GM21717 (cell line): ENCODE results near the gene FLT3LG.
"Not testable (repeated sequence)": the region's sequence is repeated elsewhere in the genome, so short reads cannot be mapped to it uniquely, and the experiment has no call there.

Experiments
- ATAC-seq: cut with Tn5 transposase; IDR thresholded peaks from one replicate; pipeline ENCODE4 v1.9.1; 2021; ENCODE audit warnings: mild to moderate bottlenecking, moderate library complexity; ENCODE audit not compliant: unreplicated experiment

The FLT3LG gene

DNA sequence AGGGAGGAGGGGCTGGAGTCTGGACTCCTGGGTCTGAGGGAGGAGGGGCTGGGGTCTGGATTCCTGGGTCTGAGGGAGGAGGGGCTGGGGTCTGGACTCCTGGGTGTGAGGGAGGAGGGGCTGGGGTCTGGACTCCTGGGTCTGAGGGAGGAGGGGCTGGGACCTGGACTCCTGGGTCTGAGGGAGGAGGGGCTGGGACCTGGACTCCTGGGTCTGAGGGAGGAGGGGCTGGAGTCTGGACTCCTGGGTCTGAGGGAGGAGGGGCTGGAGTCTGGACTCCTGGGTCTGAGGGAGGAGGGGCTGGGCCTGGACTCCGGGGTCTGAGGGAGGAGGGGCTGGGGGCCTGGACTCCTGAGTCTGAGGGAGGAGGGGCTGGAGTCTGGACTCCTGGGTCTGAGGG lies 12.9 kb upstream of the FLT3LG start:
- ATAC-seq, result not testable (repeated sequence)

DNA sequence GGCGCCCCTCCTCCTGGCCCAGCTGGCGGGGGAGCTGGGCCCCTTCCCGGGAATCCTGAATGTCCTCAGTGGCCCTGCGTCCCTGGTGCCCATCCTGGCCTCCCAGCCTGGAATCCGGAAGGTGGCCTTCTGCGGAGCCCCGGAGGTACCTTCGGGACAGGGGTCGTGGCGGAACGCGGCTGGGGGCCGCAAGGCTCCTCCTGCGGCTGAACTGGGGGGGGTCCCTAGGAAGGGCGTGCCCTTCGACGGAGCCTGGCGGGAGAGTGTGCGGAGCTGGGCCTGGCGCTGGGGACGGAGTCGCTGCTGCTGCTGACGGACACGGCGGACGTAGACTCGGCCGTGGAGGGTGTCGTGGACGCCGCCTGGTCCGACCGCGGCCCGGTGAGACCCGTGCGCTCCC lies 12.4 kb upstream of the FLT3LG start:
- no peak for ATAC-seq

GRCh38 chr19:49462492-49462891 lies 11.5 kb upstream of the FLT3LG start:
- no peak for ATAC-seq

DNA sequence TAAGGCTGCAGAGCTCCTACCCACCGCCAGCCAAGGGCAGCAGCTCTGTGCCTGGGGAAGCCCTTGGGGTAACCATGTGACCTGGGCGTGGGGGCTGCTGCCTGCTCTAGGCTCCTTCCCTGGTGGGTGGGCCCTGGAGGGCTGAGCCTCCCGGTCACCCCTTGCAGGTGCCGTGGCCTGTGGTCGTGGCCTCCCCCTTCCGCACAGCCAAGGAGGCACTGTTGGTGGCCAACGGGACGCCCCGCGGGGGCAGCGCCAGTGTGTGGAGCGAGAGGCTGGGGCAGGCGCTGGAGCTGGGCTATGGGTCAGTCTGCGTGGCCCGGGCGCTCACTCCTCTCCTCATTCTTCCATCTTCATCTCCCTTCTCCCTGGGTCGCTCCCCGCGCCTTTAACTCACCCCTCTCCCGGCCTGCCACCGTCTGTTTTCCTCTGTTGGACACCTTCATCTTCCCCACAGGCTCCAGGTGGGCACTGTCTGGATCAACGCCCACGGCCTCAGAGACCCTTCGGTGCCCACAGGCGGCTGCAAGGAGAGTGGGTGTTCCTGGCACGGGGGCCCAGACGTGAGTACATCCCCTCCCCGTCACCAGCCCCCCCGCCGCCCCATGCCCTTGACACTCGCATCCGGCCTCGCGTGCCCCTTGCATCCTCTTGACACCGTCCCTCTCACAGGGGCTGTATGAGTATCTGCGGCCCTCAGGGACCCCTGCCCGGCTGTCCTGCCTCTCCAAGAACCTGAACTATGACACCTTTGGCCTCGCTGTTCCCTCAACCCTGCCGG lies 9.9 kb upstream of the FLT3LG start:
- ATAC-seq, result no peak

DNA sequence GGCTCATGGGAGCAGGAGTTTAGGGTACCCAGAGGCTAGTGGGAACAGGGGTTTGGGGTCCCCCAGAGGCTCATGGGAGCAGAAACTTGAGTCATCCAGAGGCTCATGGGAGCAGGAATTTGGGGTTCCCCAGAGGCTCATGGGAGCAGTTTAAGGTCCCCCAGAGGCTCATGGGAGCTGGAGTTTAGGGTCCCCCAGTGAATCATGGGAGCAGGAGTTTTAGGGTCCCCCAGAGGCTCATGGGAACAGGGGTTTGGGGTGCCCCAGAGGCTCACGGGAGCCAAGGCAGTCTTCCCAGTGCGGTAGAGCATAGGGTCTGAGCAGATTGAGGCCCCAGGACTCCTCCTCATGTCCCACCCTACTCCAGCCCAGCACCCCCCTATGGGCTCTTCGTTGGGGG lies 8.6 kb upstream of the FLT3LG start:
- ATAC-seq, result no peak

- no peak for ATAC-seq
Measured at GRCh38 chr19:49468199-49468598, 5.8 kb upstream of the FLT3LG start.

GRCh38 chr19:49468746-49469447 lies 5.1 kb upstream of the FLT3LG start:
- ATAC-seq, result peak; percentile 47

GRCh38 chr19:49469828-49470614 lies 4.0 kb upstream of the FLT3LG start:
- ATAC-seq, result peak; percentile 45

- no peak for ATAC-seq
Measured at GRCh38 chr19:49470615-49470978, 3.4 kb upstream of the FLT3LG start.

- ATAC-seq, result no peak
Measured at GRCh38 chr19:49472936-49473335, 1.1 kb upstream of the FLT3LG start.

GRCh38 chr19:49473501-49473867 lies 531 bp upstream of the FLT3LG start:
- not testable (repeated sequence) for ATAC-seq

GRCh38 chr19:49474542-49474924 lies 518 bp downstream of the FLT3LG start:
- no peak for ATAC-seq

- ATAC-seq, result no peak
Measured at GRCh38 chr19:49475191-49475917, 1.3 kb downstream of the FLT3LG start.

DNA sequence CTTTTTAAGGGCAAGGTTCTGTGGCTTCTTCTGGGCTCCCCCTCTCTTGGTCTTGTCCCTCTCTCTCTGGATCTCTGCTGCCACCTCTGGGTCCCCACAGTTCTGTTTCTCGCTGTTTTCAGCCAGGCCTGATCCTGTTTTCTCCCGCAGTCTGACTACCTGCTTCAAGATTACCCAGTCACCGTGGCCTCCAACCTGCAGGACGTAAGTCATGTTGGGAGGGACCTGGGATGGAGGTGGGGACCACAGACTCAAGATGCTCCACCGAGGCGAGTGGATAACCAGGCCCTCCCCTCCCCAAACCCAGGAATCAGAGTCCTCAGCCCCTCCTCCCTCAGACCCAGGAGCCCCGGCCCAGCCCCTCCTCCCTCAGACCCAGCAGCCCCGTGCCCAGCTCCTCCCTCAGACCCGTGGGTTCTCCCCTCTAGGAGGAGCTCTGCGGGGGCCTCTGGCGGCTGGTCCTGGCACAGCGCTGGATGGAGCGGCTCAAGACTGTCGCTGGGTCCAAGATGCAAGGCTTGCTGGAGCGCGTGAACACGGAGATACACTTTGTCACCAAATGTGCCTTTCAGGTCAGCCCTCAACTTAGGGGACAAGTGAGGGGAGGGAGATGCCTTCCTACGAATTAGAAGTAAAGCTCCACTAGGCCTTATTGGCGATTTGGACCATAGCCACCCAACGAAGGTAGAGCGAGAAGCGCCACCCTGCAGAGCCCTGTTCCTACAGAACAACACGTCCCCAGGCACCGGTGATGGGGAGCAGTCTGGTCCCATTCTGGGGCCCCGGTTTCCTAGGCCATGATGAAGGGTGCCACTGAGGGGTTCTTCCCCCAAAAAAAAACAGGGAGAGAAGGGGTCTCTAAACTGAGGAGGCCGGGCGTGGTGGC lies 2.2 kb downstream of the FLT3LG start:
- ATAC-seq, result no peak

GRCh38 chr19:49479975-49480628 lies 6.1 kb downstream of the FLT3LG start:
- no peak for ATAC-seq

- ATAC-seq, result no peak
Measured at GRCh38 chr19:49481020-49481683, 7.1 kb downstream of the FLT3LG start.

DNA sequence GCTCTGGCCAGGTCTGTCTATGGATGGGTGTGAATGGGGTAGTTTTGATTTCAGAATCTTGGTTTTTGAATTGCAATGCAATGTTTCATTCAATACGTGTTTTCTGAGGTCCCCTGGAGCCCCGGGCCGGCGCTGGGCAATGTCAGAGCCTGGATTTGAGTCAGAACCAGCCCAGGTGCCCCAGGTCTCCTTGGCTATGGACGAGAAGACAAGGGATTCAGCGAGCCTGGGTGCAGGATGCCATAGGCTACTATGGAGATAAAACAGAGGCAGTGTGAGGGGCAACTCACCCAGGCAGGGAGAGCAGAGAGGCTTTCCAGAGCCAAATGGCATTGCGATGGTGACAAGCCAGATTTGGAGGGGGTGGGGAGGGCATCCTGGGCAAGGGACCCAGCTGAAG lies 12.2 kb downstream of the FLT3LG start:
- ATAC-seq, result no peak

- ATAC-seq, result no peak
Measured at GRCh38 chr19:49486710-49487276, 12.8 kb downstream of the FLT3LG start.
